HFF-Myc (cell line): ENCODE measurements around the gene OTUD3.
A peak's percentile ranks its signal among the peaks of the same experiment; 100 is the strongest.

Experiments
- DNase-seq: peaks from one replicate; pipeline ENCODE4 v3.0.0-alpha.2; 2011; ENCODE audit warnings: low read depth; ENCODE audit errors: extremely low read depth
- H3K4me3 ChIP-seq: replicated peaks from 2 replicates; pipeline ENCODE4 v1.5.1; 2011; ENCODE audit warnings: low read depth, mild to moderate bottlenecking, control low read depth, low read length
- TF ChIP-seq, protein P1 (sequence below): IDR thresholded peaks from 2 replicates; pipeline ENCODE4 v1.5.1; 2012; ENCODE audit warnings: mild to moderate bottlenecking, low read depth, low read length, control low read depth; ENCODE audit errors: missing control alignments

Gene OTUD3, protein sequence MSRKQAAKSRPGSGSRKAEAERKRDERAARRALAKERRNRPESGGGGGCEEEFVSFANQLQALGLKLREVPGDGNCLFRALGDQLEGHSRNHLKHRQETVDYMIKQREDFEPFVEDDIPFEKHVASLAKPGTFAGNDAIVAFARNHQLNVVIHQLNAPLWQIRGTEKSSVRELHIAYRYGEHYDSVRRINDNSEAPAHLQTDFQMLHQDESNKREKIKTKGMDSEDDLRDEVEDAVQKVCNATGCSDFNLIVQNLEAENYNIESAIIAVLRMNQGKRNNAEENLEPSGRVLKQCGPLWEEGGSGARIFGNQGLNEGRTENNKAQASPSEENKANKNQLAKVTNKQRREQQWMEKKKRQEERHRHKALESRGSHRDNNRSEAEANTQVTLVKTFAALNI

DNA sequence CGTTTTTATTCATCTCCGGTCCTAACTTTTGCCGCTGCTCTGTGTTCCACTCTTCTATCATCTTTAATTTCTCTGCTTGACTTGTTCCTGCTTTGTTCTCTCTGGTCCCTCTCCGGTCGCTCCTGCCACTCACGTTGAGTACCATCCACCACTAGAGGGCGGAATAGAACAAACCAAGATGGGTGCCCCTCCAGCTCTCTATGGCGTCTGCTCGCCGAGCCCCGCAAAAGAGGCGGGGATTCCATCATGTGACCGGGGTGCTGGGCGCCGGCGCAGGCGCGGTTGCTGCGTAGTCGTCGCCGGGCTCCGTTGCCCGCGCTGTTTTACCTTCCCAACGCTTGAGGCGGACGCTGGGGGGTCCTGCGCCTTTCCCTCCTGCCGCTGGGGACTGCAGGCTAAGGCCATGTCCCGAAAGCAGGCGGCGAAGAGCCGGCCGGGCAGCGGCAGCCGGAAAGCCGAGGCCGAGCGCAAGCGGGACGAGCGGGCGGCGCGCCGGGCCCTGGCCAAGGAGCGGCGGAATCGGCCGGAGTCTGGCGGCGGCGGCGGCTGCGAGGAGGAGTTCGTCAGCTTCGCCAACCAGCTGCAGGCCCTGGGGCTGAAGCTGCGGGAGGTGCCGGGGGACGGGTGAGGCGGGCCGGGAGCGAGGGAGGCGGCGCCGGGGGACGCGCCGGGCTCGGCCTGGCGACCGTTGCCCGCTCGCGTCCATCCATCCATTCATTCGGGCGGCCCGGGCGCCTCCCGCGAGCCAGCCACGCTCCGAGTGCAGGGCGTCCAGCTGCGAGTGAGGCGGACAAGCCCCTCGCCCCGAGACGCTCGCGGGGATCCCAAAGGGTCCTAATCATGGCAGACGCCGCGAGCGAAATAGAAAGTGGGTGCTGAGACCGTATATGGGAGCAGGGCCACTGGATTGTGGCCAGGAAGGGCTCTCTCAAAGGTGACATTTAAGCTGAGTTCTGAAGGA is at the start of gene OTUD3:
TSS of gene OTUD3 (plus strand) at position 285 of the 961 bp plus-strand sequence. CDS start at position 404, 119 bp downstream.
- TF ChIP-seq, protein P1, sequence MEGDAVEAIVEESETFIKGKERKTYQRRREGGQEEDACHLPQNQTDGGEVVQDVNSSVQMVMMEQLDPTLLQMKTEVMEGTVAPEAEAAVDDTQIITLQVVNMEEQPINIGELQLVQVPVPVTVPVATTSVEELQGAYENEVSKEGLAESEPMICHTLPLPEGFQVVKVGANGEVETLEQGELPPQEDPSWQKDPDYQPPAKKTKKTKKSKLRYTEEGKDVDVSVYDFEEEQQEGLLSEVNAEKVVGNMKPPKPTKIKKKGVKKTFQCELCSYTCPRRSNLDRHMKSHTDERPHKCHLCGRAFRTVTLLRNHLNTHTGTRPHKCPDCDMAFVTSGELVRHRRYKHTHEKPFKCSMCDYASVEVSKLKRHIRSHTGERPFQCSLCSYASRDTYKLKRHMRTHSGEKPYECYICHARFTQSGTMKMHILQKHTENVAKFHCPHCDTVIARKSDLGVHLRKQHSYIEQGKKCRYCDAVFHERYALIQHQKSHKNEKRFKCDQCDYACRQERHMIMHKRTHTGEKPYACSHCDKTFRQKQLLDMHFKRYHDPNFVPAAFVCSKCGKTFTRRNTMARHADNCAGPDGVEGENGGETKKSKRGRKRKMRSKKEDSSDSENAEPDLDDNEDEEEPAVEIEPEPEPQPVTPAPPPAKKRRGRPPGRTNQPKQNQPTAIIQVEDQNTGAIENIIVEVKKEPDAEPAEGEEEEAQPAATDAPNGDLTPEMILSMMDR: peak; percentile 88
- peak within 1 kb of the TSS; percentile 75 for H3K4me3 ChIP-seq
- DNase-seq: peak; percentile 95

DNA sequence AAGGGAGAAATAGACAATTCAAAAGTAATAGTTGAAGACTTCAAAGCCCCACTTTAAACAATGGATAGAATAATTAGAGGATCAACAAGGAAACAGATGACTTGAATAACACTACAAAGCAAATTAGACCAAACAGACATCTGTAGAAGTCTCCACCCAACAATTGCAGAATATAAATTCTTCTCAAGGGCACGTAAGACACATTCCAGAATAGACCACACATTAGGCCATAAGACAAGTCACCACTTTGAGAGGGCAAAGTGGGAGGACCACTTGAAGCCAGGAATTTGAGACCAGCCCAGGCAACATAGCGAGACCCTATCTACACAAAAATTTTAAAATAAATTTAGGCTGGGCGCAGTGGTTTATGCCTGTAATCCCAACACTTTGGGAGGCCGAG is 46.6 kb upstream of the OTUD3 start:
- no peak for DNase-seq
- H3K4me3 ChIP-seq: no peak overlapping the region
- TF ChIP-seq, protein P1: no peak

DNA sequence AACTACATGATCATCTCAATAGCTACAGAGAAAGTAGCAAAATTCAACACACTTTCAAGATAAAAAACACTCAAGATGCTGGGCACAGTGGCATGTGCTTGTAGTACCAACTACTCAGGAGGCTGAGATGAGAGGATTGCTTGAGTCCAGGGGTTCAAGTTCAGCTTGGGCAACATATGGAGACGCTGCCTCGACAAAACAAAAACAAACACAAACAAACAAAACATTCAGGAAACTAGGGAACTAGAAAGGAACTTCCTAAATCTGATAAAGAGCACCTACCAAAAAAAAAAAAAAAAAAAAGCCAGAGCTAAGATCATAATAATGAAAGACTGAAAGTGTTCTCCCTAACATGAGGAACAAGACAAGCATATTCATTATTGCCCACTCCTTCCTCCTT is 44.3 kb upstream of the OTUD3 start:
- H3K4me3 ChIP-seq: no peak overlapping the region
- TF ChIP-seq, protein P1: no peak
- no peak for DNase-seq

DNA sequence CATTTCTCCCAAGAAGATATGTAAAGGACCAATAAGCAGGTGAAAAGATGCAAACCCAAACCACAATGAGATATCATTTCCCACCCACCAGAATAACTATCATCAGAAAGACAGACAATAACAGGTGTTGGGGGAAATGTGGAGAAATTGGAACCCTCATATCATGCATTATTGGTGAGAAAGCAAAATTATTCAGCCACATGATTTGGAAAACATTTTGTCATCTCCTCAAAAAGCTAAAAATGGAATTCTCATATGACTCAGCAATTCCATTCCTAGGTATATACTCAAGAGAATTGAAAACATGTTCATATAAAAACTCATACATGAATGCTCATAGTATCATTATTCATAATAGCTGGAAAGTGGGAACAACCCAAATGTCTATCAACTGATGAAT is 42.0 kb upstream of the OTUD3 start:
- no peak for DNase-seq
- TF ChIP-seq, protein P1: no peak

DNA sequence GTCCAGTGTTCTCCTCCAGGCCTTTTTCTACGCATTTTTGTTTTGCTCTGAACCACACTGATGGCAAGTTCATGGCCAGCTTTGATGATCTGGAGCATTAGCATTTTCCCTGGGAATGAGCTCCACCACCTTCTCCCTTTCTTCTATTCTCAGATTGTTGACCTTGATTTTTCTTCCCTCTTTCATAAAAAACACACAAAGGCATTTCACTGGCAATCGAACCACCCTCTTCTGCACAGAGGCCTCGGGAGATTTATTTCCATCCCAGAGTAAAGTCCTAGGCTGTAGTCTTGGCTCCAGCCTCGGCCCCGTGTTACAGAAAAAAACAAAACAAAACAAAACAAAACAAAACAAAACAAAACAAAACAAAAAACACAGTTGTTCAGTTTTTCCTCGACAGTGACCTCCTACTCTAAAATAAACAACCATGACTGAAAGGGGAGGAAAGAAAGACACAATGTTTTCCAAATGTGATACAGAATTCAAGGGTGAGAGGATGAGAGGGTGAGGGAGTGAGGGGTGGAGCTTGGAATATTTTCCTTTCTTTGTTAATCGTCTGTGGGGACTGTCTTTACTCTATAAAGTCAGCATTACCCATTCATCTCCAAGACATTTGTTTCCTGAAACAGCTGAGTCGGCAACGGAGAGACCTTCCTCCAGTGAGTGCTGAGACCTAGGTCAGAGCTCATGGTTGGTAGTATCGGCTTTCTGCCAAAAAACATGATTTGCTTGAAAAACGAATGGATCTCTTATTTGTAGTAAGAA is 37.3 kb upstream of the OTUD3 start:
- TF ChIP-seq, protein P1: no peak
- DNase-seq: no peak
- H3K4me3 ChIP-seq: no peak overlapping the region

More for the DNA sequence above, 42.0 kb upstream of the OTUD3 start:
- H3K4me3 ChIP-seq: no peak overlapping the region

DNA sequence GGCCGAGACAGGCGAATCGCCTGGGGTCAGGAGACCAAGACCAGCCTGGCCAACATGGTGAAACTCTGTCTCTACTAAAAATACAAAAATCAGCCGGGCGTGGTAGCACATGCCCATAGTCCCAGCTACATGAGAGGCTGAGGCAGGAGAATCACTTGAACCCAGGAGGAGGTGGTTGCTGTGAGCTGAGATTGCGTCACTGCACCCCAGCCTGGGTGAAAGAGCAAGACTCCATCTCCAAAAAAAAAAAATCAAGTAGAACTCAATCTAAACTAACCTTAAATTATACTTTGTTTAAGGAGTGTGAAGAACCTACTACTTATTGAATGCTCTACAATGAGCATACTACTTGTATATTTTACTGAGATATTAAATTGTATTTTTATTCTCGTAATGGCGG is 36.6 kb upstream of the OTUD3 start:
- H3K4me3 ChIP-seq: no peak overlapping the region
- TF ChIP-seq, protein P1: no peak
- no peak for DNase-seq
